Ovary (tissue), 3 donors: ENCODE measurements around the gene ADAMTS10.

ENCODE experiments used
- CTCF ChIP-seq, 3 donors: fragments of 450-650 bp in 2 of 3; fragments of 200-600 bp in 1 of 3; IDR thresholded peaks; one replicate each; pipeline versions ENCODE4 v1.5.1 to v1.8.0; 2016 to 2022; ENCODE audit warnings: antibody characterized with exemption in 3 of 3, mild to moderate bottlenecking in 1 of 3
- EP300 ChIP-seq: sonication (generic); formaldehyde crosslinking; IDR thresholded peaks from one replicate; pipeline ENCODE4 v1.6.1; 2017; ENCODE audit warnings: antibody characterized with exemption
- POLR2A ChIP-seq: fragments of 450-650 bp; IDR thresholded peaks from one replicate; pipeline ENCODE4 v1.6.1; 2017; ENCODE audit warnings: antibody characterized with exemption, mild to moderate bottlenecking, moderate library complexity
- donor health status: DM: no; HTN: no; CAD: no.

DNA sequence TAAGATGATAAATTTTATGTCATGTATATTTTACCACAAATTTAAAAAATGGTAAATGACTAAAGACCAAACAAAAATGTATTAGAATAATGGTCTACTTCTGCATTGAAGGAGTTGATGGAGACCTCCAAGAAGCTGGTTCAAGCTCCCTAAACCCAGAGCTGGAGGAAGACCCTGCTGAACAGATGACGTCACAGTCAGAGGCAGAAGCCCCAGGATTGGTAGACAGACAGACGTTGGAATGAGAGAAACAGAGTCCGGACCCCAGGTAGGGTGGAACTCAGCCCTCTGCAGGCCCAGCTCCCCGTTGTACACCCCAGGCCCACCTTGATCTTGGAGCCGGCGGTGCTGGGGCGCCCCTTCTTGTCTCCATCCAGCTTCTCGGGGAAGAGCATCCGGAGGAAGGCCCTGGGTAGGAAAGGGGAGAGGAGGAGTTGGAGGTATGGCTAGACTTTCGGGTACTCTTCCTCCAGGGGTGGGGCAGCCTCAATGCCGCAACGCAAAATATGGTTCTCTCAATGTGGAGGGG, 70.8 kb downstream of the ADAMTS10 start:
- no peak for TF ChIP-seq POLR2A
- no peak for TF ChIP-seq CTCF (IDR thresholded peaks at IDR 0.05)
- no peak for TF ChIP-seq EP300
